Endothelial cell of umbilical vein (primary cell): ENCODE measurements around the gene C2orf76. TPM values are rescaled to one million over a fixed set of nuclear protein-coding genes. Genes with fewer than 3 reads are reported as not detected.

Experiments used
- BruUV-seq: library from RNA; stranded (reverse); fragments of 400-500 nt; replicated peaks from 2 replicates; lab custom pipeline; 2021; lab: Mats Ljungman, UMichigan
- CTCF ChIA-PET: fragments of 300-600, 350-600 bp; sonication (Branson Sonifier 250); formaldehyde crosslinking; loops from one replicate; lab custom pipeline; 2021; ENCODE audit warnings: antibody characterized with exemption, inconsistent platforms; lab: Charles Lee
- POLR2A ChIA-PET: fragments of 300-600, 350-600 bp; sonication (Branson Sonifier 250); formaldehyde crosslinking; loops from one replicate; lab custom pipeline; 2021; ENCODE audit warnings: antibody characterized with exemption, inconsistent platforms; lab: Charles Lee
- DNase-seq: peaks from one replicate; pipeline ENCODE4 v3.0.0-alpha.2; 2011; ENCODE audit warnings: low read depth, low spot score
- FAIRE-seq: peaks from 2 replicates; lab custom pipeline; 2011; peaks lifted over from hg19 to GRCh38; lab: Jason Lieb, UNC
- H2AFZ ChIP-seq: 2 replicates; pipeline ENCODE4 v1.6.0; 2012; ENCODE audit warnings: low read depth, low read length, control low read depth, inconsistent platforms
- H3K27ac ChIP-seq: 2 replicates; pipeline ENCODE4 v1.5.1; 2011; ENCODE audit warnings: low read depth, mild to moderate bottlenecking, control low read depth, low read length, moderate library complexity; ENCODE audit not compliant: insufficient read depth
- H3K27me3 ChIP-seq, 2 experiments: 2 replicates each; pipeline versions ENCODE4 v1.6.0 to v1.6.1; 2011; ENCODE audit warnings: low read length in 2 of 2, mixed read lengths in 1 of 2; ENCODE audit not compliant: control insufficient read depth in 2 of 2, insufficient read depth in 2 of 2
- H3K36me3 ChIP-seq, 2 experiments: 2 replicates in 1 of 2; 3 replicates in 1 of 2; pipeline ENCODE4 v1.5.1; 2011; ENCODE audit warnings: low read length in 2 of 2, mild to moderate bottlenecking in 1 of 2, moderate library complexity in 1 of 2; ENCODE audit not compliant: control insufficient read depth in 2 of 2, insufficient read depth in 2 of 2; ENCODE audit errors: extremely low read depth in 1 of 2
- H3K4me1 ChIP-seq: 3 replicates; pipeline ENCODE4 v1.5.1; 2011; ENCODE audit warnings: mild to moderate bottlenecking, low read length; ENCODE audit not compliant: control insufficient read depth, insufficient read depth; ENCODE audit errors: extremely low read depth
- H3K4me2 ChIP-seq: 2 replicates; pipeline ENCODE4 v1.6.1; 2011; ENCODE audit warnings: low read length, control low read depth, mixed read lengths; ENCODE audit not compliant: insufficient read depth
- H3K4me3 ChIP-seq, 3 experiments: fragments of 200-600 bp in 1 of 3; sonication (generic), shearing (Covaris generic) in 1 of 3; replicated peaks in 1 of 3; 2 replicates each; pipeline ENCODE4 v1.5.1; 2011 to 2016; ENCODE audit warnings: control low read depth in 3 of 3, low read length in 3 of 3, mild to moderate bottlenecking in 2 of 3, inconsistent platforms in 1 of 3, low read depth in 1 of 3, moderate library complexity in 1 of 3; ENCODE audit not compliant: insufficient read depth in 1 of 3
- H3K79me2 ChIP-seq: 2 replicates; pipeline ENCODE4 v1.6.0; 2012; ENCODE audit warnings: low read length, inconsistent platforms; ENCODE audit not compliant: control insufficient read depth, insufficient read depth
- H3K9ac ChIP-seq: replicated peaks from 2 replicates; pipeline ENCODE3; 2011; ENCODE audit warnings: low read length, control low read depth; ENCODE audit not compliant: insufficient read depth; ENCODE audit errors: extremely low read depth
- H3K9me1 ChIP-seq: replicated peaks from 3 replicates; pipeline ENCODE4 v1.6.0; 2011; ENCODE audit warnings: mild to moderate bottlenecking, low read length; ENCODE audit not compliant: control insufficient read depth, insufficient read depth; ENCODE audit errors: extremely low read depth
- H3K9me3 ChIP-seq: replicated peaks from 2 replicates; pipeline ENCODE4 v1.5.1; 2012; ENCODE audit warnings: low read length, inconsistent platforms; ENCODE audit not compliant: control insufficient read depth, insufficient read depth
- H4K20me1 ChIP-seq: replicated peaks from 2 replicates; pipeline ENCODE3; 2011; ENCODE audit warnings: mild to moderate bottlenecking, low read length; ENCODE audit not compliant: control insufficient read depth, insufficient read depth; ENCODE audit errors: extremely low read depth
- CTCF ChIP-seq, 2 donors: IDR thresholded peaks; 1 replicate in 1 of 2; 2 replicates in 1 of 2; pipeline ENCODE4 v1.5.1; 2011; ENCODE audit warnings: low read length in 2 of 2, mild to moderate bottlenecking in 2 of 2, moderate library complexity in 2 of 2, control low read depth in 1 of 2, inconsistent platforms in 1 of 2, low read depth in 1 of 2; ENCODE audit not compliant: insufficient read depth in 1 of 2; ENCODE audit errors: extremely low read depth in 1 of 2
- EZH2 ChIP-seq: IDR thresholded peaks from 2 replicates; pipeline ENCODE4 v1.6.1; 2012; ENCODE audit warnings: borderline replicate concordance, low read depth, mild to moderate bottlenecking, moderate library complexity, low read length, inconsistent platforms; ENCODE audit not compliant: severe bottlenecking
- FOS ChIP-seq: IDR thresholded peaks from 2 replicates; pipeline ENCODE4 v1.6.1; 2011; ENCODE audit warnings: mild to moderate bottlenecking, low read length, moderate library complexity, borderline replicate concordance; ENCODE audit not compliant: insufficient read depth
- GATA2 ChIP-seq: IDR thresholded peaks from 2 replicates; pipeline ENCODE4 v1.7.0; 2011; ENCODE audit warnings: low read depth, mild to moderate bottlenecking, moderate library complexity, mixed read lengths, low read length; ENCODE audit not compliant: insufficient read length, insufficient read depth
- JUN ChIP-seq: IDR thresholded peaks from 2 replicates; pipeline ENCODE4 v1.6.1; 2011; ENCODE audit warnings: borderline replicate concordance, low read depth; ENCODE audit not compliant: insufficient read length, insufficient read depth
- MYC ChIP-seq: IDR thresholded peaks from one replicate; pipeline ENCODE4 v1.6.1; 2011; ENCODE audit warnings: mild to moderate bottlenecking, low read depth, low read length
- POLR2AphosphoS5 ChIP-seq: IDR thresholded peaks from 2 replicates; pipeline ENCODE4 v1.6.1; 2012; ENCODE audit warnings: low read depth, mild to moderate bottlenecking, control low read depth, low read length, moderate library complexity; ENCODE audit not compliant: insufficient read depth
- dilution Hi-C: fragments of 300-500 bp; cut with MboI; formaldehyde crosslinking; loops from one replicate; pipeline ENCODE4 v1.15.0; 2019; ENCODE audit warnings: low sequenced_read_pairs; ENCODE audit not compliant: extremely low pct_ligation_motif_present
- intact Hi-C: fragments of 100-400 bp; cut with micrococcal nuclease; formaldehyde crosslinking; loops from one replicate; pipeline ENCODE4 v1.10.0; 2022
- polyA plus RNA-seq, 4 experiments: library from polyadenylated mRNA; depleted of rRNA in 3 of 4; stranded (reverse) in 3 of 4; unstranded in 1 of 4; fragments of >200 nt; gene quantifications; 2 replicates each; pipeline versions ENCODE4 v1.2.1 to v1.2.3, GENCODE V29; 2011 to 2012; ENCODE audit warnings: missing spikeins in 1 of 4
- total RNA-seq: library from RNA; stranded (reverse); gene quantifications from 2 replicates; pipeline ENCODE4 v1.2.3, GENCODE V29; 2021

Gene C2orf76
- total and polyA plus RNA-seq, 2 donors (not counting 3 experiments of a cell fraction or from before 2014, with no cell fraction given), result 7.4 to 12.1 TPM

DNA sequence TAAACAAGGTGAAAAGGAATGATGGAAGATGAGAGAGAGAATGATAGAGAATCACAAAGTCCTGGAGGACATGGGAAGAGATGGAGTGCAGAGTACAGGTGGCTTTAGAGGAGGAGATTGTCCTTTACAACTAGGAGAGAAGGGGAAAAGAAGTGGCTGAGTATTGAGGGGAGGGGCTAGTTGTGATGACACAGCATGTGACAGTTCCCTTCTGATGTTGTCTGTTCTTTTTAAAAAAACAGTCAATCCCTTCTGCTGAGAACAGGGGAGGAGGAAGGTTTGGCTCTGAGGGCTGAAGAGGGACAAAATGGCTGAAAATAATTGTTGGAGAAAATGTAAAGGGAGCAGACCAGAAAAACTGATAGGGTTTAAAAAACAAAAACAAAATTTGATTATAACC is 99.0 kb downstream of the C2orf76 start:
- POLR2A ChIA-PET, result no interaction called here
- Histone ChIP-seq H3K9me3 (no peaks in the 10 kb centered on the region), H4K20me1 (no peaks in the 10 kb centered on the region), H3K79me2 (no peaks in the 10 kb centered on the region), H3K27me3 (no peaks in the 10 kb centered on the region), H3K9me1 (no peaks in the 10 kb centered on the region), H2AFZ (no peak overlapping the region), H3K4me1 (no peaks in the 10 kb centered on the region), H3K36me3 (no peaks in the 10 kb centered on the region), H3K27ac (no peak overlapping the region), H3K4me2 (no peak overlapping the region), H3K9ac (no peak overlapping the region), H3K4me3 (no peak overlapping the region)
- CTCF ChIA-PET, result interaction anchor here (1.4 to 4.6 kb wide), 2 partner anchors 10 to 386 kb away, joined by 3 to 42 read pairs; no protein-coding TSS in a partner anchor
- dilution Hi-C loops, result no loop called here
- TF ChIP-seq JUN, result no peak
- no peak for TF ChIP-seq EZH2
- TF ChIP-seq CTCF (IDR thresholded peaks at IDR 0.05; ENCODE audit: extremely low read depth in 1 of 2, insufficient read depth in 1 of 2, low read depth in 1 of 2, low read length in 2 of 2), result no peak
- TF ChIP-seq MYC, result no peak
- no peak for TF ChIP-seq GATA2
- TF ChIP-seq FOS, result no peak
- TF ChIP-seq POLR2AphosphoS5, result no peak
- intact Hi-C loops, result loop anchor here (10.0 kb wide), 1 partner anchor 253 kb away; no protein-coding TSS in a partner anchor
- FAIRE-seq (no peak), DNase-seq (no peak)
- BruUV-seq, result no TSS peak
